ENCODE data around the gene NENF. TPM values are rescaled to one million over a fixed set of nuclear protein-coding genes. Genes with fewer than 3 reads are reported as not detected.

The NENF gene
- total RNA-seq, 4 donors from 2014 or later: 82.8 to 139 (median 84.6) TPM

DNA sequence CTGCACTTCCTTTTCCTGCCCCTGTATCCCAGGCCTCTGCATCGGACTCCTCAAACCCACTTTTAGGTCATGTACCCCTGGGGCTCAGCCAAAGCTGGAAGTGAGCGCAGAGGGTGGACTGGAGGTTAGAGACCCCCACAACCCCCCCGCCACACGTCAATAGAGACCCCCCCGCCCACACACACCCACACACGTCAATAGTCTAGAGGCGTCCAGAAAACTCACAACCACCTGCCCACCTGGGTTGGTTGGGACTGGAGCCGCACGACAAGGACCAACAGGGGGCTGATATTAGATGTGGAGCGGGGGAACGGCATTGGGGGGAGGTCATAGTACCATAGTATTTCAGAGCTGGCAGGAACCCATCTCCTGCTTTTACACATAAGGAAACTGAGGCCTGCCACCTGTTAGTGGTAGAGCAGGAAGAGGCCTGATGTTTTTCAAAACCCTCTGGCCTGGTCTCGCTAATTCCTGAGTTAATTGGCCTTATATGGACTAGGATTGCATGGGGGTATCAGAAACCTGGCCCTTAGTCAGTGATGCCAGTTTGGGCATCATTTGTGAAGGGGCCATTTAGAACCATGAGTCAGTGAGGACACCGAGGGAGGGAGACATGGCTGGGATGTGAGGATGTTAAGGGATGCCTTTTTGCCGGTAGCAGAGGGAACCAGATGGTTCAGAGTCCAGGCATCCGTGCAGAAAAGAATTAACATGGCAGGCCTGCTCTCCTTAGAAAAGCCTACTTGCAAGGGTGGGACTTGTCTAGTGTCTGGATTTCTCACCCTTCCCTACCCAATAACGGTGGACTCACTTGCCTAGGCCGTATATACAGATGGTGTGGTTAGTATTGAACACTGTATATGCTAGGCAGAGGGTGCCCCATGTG lies 1.1 kb downstream of the NENF start:
- no peak for TF ChIP-seq POLR2A (IDR thresholded peaks at IDR 0.05)
- DNase-seq (ENCODE audit: low spot score in 2 of 2): peak in 1 of 2 donors; percentile 53
- intact Hi-C loops (cut with DNase I; ENCODE audit: low total_unique reads): no loop called here
- H3K4me3 ChIP-seq (ENCODE audit: low read depth, poor library complexity, severe bottlenecking): no peak overlapping the region
- 49 to 52% methylated on average over 16 to 17 of the region's 17 CpGs for WGBS, 2 donors

DNA sequence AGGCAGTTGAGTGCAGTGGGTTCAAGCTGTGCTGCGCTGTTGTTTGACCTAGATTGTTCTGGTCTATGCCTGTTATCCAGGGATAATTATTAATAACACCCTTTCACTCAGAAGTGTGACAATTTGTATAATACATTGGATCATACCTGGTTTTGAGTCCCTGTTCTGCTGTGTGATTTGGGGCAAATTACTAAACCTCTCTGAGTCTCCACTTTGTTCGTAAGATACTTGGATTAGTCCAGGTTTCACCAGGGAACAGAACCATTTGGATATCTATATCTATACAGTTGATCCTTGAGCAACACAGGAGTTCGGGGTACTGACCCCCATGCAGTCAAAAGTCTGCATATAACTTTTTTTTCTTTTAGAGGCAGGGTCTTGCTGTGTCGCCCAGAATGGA lies 2.3 kb downstream of the NENF start:
- no peak overlapping the region for H3K4me3 ChIP-seq (ENCODE audit: low read depth, poor library complexity, severe bottlenecking)
- 95 to 98% methylated on average over 4 of the region's 4 CpGs for WGBS, 2 donors
- intact Hi-C loops (cut with DNase I; ENCODE audit: low total_unique reads): no loop called here
- no peak for TF ChIP-seq POLR2A (IDR thresholded peaks at IDR 0.05)
- no peak for TF ChIP-seq CTCF (IDR thresholded peaks at IDR 0.05)
- DNase-seq (ENCODE audit: low spot score in 2 of 2): no peak

DNA sequence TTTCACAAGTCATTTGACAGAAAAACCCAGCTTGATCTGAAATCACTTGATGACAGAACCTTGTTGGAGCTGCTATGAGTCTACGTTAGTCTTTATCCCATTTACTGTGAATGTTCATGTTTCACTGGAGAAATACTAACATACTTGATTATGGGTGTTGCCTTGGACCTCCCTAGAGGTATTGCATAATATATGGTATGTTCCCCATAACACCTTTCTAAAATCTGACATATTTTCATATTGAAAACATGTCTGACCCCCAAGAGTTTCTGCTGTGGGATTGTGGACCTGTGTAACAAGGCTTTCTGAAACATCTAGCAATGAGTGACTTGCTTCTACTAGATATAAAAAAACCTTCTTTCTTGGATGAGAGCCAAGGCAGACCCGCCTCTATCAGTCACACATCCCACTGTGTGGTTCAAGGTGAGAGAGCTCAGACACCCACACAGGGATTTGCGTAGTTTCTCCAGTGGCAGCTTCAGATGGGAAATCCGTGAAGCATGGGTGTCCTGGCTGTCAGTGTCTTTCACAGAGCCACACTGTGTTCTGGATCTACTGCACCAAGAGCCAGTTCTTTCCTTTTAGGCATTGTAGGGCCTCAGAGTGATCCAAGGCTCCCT lies 4.6 kb downstream of the NENF start:
- peak in 1 of 2 donors; percentile 45 for DNase-seq (ENCODE audit: low spot score in 2 of 2)
- H3K4me3 ChIP-seq (ENCODE audit: low read depth, poor library complexity, severe bottlenecking): no peak overlapping the region
- intact Hi-C loops (cut with DNase I; ENCODE audit: low total_unique reads): no loop called here
- WGBS, 2 donors: 77 to 84% methylated on average over 4 of the region's 4 CpGs
- no peak for TF ChIP-seq CTCF (IDR thresholded peaks at IDR 0.05)
- no peak for TF ChIP-seq POLR2A (IDR thresholded peaks at IDR 0.05)

- DNase-seq (ENCODE audit: low spot score in 2 of 2): peak in 1 of 2 donors; percentile 60
- no peak for TF ChIP-seq POLR2A (IDR thresholded peaks at IDR 0.05)
- no peak for TF ChIP-seq CTCF (IDR thresholded peaks at IDR 0.05)
- 97 to 99% methylated on average over 2 of the region's 2 CpGs for WGBS, 2 donors
- no peak overlapping the region for H3K4me3 ChIP-seq (ENCODE audit: low read depth, poor library complexity, severe bottlenecking)
- intact Hi-C loops (cut with DNase I; ENCODE audit: low total_unique reads): no loop called here
Observed at GRCh38 chr1:212438831-212439237, 6.1 kb downstream of the NENF start.

DNA sequence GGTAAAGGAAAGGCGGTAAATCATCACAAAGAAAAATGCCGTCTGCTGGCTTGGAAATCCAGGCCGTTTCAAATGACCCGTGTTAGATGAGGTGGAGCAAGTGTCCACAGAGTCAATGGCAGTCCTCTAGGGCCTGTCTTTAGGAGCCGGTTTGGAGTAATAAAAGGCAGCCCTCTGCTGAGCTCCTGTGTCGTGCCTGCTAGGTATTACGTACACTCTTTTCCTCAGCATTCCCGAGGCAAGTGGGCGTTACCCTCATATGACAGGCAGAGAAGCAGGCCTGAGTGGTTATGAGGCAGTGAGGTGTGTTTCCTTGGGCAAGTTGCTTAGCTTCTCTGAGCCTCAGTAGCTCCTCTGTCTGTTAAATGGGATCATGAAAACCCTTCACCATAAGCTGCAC lies 7.7 kb downstream of the NENF start:
- TF ChIP-seq CTCF (IDR thresholded peaks at IDR 0.05) (no peak), POLR2A (IDR thresholded peaks at IDR 0.05) (no peak)
- WGBS, 2 donors: 66 to 69% methylated on average over 9 of the region's 9 CpGs
- H3K4me3 ChIP-seq (ENCODE audit: low read depth, poor library complexity, severe bottlenecking): no peak overlapping the region
- peak in 1 of 2 donors; percentile 53 for DNase-seq (ENCODE audit: low spot score in 2 of 2)
- intact Hi-C loops (cut with DNase I; ENCODE audit: low total_unique reads): no loop called here

DNA sequence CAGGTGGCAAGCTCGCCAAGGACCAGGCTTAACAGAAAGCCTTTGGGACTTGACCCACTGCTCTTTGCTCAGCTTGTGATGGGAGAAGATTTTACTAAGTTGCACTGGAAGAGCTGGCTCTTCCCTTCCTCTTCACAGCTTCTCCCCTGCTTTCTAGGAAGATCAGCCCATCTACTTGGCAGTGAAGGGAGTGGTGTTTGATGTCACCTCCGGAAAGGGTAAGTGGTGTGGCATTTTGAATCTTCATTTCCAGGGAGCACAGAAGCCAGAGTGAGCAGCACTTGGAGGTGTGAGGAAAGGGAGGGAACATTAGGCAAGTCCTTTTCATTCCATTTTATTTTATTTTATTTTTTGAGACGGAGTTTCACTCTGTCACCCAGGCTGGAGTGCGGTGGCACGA lies 9.7 kb downstream of the NENF start:
- intact Hi-C loops (cut with DNase I; ENCODE audit: low total_unique reads): no loop called here
- 91 to 97% methylated on average over 5 of the region's 5 CpGs for WGBS, 2 donors
- DNase-seq (ENCODE audit: low spot score in 2 of 2): peak in 1 of 2 donors; percentile 32
- no peak overlapping the region for H3K4me3 ChIP-seq (ENCODE audit: low read depth, poor library complexity, severe bottlenecking)
- no peak for TF ChIP-seq CTCF (IDR thresholded peaks at IDR 0.05)
- no peak for TF ChIP-seq POLR2A (IDR thresholded peaks at IDR 0.05)
